Stimulated activated CD4-positive, alpha-beta T cell treated with anti-CD3 and anti-CD28 coated beads, Interleukin-1b, Interleukin-23, amount 100 ng/mL, for 1 hour (primary cell): Measurements from ENCODE around the gene CNOT1.
"Not testable (repeated sequence)": the region's sequence is repeated elsewhere in the genome, so short reads cannot be mapped to it uniquely, and the experiment has no call there.

Experiments used
- DNase-seq, 2 donors: peaks; one replicate each; pipeline ENCODE4 v3.0.0-alpha.2; 2020; ENCODE audit warnings: low read depth in 2 of 2

CNOT1 gene

GRCh38 chr16:58629733-58630640 is at the start of gene CNOT1:
Gene CNOT1, minus strand, starts transcription at chr16:58629826. Its CDS starts 30,489 bp downstream, at chr16:58599337.
- peak; percentile 86 to 95 for DNase-seq

DNA sequence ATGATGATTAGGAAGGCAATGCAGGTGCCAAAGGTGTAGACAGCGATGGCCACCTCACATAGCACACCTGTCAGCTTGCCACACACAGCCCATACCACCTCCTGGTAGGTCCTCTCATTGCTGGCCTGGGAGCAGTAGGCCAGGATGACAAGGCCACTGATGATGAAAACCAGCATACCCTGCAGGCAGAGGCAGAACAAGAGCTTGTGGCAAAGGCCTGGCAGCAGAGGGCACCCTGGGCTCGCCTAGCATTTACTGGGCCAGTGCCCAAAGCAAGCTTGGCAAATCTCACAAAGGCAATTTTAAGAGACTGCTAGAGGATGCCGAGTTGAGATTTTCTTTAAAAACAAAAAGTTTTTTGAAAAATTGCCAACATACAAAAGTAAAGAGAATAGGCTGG is 49.1 kb upstream of the CNOT1 start:
- no peak for DNase-seq

DNA sequence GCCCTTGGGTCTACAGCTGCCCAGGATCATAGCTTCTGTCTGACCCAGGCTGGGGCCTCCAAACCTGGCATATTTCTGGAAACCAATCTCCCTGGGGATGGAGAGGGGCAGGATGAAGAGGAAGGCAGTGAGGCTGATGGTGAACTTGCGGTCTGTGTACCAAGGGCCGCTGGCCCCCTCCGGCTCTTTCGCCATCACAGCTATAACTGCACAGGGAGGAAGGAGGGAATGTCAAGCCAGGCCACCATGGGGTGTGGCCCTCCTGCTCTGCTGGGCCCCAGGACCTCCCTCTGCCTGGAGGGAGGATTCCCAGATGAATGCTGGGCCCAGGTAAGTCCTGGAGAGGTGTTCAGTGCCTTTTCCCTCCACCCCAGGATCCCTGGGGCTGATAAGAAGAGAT is 48.6 kb upstream of the CNOT1 start:
- DNase-seq = no peak

DNA sequence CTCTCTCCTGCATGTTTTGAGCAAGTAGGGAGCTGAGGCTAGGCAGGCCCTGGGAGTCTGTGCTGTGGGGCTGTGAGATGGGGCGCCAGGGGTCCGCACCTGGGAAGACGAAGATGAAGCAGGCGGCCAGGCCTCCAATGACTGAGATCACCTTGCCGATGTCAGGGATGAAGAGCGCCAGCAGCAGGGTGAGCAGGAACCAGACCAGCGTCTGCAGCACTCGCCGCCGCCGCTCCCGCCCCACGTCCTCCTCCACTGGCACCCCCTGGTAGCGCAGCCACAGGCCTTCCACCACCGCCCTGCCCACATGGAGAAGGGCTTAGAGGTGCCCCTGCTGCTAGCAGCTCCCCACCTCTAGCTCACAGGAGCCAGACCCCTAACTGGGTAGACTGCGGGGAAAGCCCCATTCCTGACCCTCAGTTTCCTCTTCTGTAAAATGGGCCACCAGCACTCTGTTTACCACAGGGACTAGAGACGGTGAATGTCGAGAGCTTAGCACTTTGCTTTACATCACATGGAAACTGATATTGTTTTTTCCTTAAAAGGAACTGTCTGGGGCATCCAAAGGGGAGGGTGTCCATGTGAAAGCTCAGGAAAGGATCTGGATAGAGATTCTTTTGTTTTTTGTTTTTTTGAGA is 41.4 kb upstream of the CNOT1 start:
- no peak for DNase-seq

- no peak for DNase-seq
Measured at GRCh38 chr16:58670177-58670576, 40.6 kb upstream of the CNOT1 start.

GRCh38 chr16:58665200-58665599 is 35.6 kb upstream of the CNOT1 start:
- no peak for DNase-seq

- DNase-seq = no peak
Measured at GRCh38 chr16:58661199-58661830, 31.7 kb upstream of the CNOT1 start.

DNA sequence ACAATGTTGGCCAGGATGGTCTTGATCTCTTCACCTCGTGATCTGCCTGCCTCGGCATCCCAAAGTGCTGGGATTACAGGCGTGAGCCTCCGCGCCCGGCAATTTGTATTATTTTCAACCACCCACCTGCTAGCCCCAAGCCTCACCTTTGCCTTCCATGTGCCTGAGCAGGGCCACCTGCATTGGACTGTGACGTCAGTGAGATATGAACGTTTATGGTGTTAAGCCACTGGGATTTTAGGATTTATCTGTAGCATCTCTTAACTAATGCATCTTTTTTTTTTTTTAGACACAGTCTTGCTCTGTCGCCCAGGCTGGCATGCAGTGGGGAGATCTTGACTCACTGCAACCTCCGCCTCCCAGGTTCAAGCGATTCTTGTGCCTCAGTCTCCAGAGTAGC is 30.3 kb upstream of the CNOT1 start:
- DNase-seq = not testable (repeated sequence)

GRCh38 chr16:58658796-58659211 is 29.2 kb upstream of the CNOT1 start:
- no peak for DNase-seq

- DNase-seq = no peak
Measured at GRCh38 chr16:58656899-58657298, 27.3 kb upstream of the CNOT1 start.

GRCh38 chr16:58655215-58655596 is 25.6 kb upstream of the CNOT1 start:
- no peak for DNase-seq

GRCh38 chr16:58654560-58655214 is 25.1 kb upstream of the CNOT1 start:
- DNase-seq = no peak

DNA sequence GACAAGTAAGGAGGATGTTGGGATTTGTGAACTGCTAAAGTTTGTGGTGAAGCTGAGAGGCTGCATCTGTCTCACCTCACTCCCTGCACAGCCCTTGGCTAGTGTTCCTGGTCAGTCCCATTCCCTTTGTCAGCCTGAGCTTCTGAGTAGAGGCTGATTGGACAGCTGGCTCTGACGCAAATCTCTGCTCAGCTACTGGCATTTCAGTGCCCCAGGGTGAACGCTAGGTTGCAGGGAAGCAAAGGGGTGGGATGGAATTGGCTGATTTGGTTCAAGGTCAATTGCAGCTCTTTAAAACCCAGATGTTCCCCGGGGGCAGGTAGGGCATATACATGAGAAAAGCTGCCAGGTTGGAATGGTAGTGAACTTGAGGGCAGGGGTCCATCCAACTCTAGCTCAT is 23.1 kb upstream of the CNOT1 start:
- DNase-seq = no peak

DNA sequence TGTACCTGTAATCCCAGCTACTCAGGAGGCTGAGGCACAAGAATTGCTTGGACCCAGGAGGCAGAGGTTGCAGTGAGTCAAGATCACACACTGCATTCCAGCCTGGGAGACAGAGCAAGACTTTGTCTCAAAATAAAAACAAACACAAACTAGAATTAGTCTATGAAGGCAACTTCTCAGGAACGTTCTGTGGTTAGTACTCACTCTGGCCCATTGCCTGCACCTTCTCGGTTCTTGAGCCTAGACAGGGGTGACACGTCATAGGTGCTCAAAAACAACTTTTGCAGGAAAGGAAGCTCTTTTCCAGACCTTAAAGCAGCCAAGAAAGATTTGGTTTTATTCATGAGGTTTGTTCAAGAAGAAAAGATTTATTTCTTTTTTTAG is 22.3 kb upstream of the CNOT1 start:
- DNase-seq = no peak

GRCh38 chr16:58649707-58650106 is 20.1 kb upstream of the CNOT1 start:
- no peak for DNase-seq

DNA sequence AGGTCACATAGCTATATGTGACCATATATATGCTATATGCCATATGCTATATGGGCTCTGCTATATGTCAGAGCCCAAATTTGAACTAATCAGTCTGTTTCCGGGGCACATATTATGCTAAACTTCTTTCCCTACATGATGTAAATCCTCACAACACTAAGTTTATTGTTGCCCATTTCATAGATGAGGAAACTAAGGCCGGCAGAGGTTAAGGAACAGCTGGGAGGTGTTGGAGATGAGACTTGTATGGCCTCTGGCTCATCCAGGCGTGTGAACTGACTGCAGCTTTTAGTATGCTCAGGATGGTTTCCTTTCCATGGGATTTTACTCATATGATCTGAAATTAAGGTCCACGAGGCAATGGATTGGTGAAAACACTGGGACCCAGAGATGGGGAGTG is 17.5 kb upstream of the CNOT1 start:
- DNase-seq = no peak

GRCh38 chr16:58644765-58645487 is 15.3 kb upstream of the CNOT1 start:
- DNase-seq = no peak

- no peak for DNase-seq
Measured at GRCh38 chr16:58644108-58644507, 14.5 kb upstream of the CNOT1 start.

DNA sequence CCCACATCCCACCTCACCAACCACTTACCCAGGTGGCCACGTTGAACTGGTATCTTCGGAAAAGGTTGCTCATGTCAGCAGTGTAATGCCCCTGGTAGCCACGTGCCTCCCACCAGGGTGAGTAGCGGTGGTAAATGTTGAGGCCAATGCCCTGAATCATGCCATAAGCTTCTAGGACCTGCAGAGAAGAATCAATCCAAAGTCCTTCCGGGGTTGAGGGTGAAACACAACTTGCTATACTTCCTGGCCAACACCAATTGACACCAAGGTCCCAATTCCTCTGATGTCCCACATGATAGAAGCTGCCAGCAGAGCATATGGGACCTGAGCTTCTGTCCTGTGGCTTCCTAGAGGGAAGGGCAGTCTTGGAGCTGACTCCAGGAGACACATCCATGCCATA is 11.3 kb upstream of the CNOT1 start:
- DNase-seq = no peak

DNA sequence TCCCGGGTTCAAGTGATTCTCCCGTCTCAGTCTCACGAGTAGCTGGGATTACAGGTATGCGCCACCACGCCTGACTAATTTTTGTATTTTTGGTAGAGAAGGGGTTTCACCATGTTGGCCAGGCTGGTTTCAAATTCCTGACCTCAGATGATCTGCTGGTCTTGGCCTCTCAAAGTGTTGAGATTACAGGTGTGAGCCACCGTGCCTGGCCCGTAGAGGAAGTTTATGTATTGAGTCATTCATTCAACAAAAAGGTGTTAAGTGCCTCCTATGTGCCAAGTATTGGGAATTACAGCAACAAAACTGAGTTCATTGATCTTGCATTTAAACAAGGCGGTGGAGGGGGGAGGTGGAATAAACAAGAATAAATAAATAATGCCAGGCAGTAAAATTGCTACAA is 10.2 kb upstream of the CNOT1 start:
- no peak for DNase-seq

DNA sequence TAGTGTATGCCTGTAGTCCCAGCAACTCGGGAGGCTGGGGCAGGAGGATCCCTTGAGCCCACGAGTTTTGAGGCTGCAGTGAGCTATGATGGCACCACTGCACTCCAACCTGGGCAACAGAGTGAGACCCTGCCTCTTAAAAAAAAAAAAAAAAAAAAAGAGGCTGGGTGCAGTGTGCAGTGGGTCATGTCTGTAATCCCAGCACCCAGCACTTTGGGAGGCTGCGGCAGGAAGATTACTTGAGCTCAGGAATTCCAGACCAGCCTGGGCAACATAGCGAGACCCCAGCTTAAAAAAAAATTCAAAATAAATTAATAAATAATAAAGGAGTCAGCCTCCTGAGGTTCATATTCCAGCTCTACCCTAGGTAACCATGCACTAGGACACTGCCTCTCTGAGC is 9.6 kb upstream of the CNOT1 start:
- no peak for DNase-seq
